ENCODE data around the gene TRIP4. TPM values are rescaled to one million over a fixed set of nuclear protein-coding genes. Genes with fewer than 3 reads are reported as not detected.

TRIP4 gene
- total and polyA plus RNA-seq, 4 donors: 17.0 to 23.6 (median 23.0) TPM

GRCh38 chr15:64502151-64502550 is 114.5 kb downstream of the TRIP4 start:
- Histone ChIP-seq H3K4me3 (no peak overlapping the region), H3K9me3 (ENCODE audit: control insufficient read depth in 4 of 4, insufficient read depth in 3 of 4, low read length in 3 of 4) (no peaks in the 10 kb centered on the region), H3K27ac (ENCODE audit: low read depth in 1 of 2, low read length in 1 of 2) (no peak overlapping the region), H3K4me1 (ENCODE audit: control insufficient read depth in 5 of 5, insufficient read depth in 5 of 5, low read length in 5 of 5) (peaks cover 4 to 22% (median 17%) of the 10 kb centered on the region in 5 donors), H3K9ac (ENCODE audit: insufficient read depth in 1 of 2, low read length in 2 of 2) (no peak overlapping the region), H3K27me3 (ENCODE audit: control insufficient read depth in 3 of 3, insufficient read depth in 3 of 3, low read length in 2 of 3) (no peaks in the 10 kb centered on the region), H3K36me3 (ENCODE audit: control insufficient read depth in 4 of 4, insufficient read depth in 4 of 4, low read length in 4 of 4) (peaks cover 0 to 18% (median 13%) of the 10 kb centered on the region in 4 donors)
- WGBS, 2 donors: 33 to 40% methylated on average over 2 of the region's 2 CpGs
- no peak for TF ChIP-seq CTCF (IDR thresholded peaks at IDR 0.05; ENCODE audit: control extremely low read depth, extremely low read depth)
- DNase-seq: no peak
- no peak for ATAC-seq (ENCODE audit: insufficient read depth, low FRiP score)

GRCh38 chr15:64502551-64502950 is 114.9 kb downstream of the TRIP4 start:
- H3K27me3 ChIP-seq (ENCODE audit: control insufficient read depth in 3 of 3, insufficient read depth in 3 of 3, low read length in 2 of 3): no peaks in the 10 kb centered on the region
- H3K4me3 ChIP-seq: no peak overlapping the region
- 58 to 70% methylated on average over 3 of the region's 3 CpGs for WGBS, 2 donors
- TF ChIP-seq CTCF (IDR thresholded peaks at IDR 0.05; ENCODE audit: control extremely low read depth, extremely low read depth): no peak
- H3K9ac ChIP-seq (ENCODE audit: insufficient read depth in 1 of 2, low read length in 2 of 2): no peak overlapping the region
- H3K36me3 ChIP-seq (ENCODE audit: control insufficient read depth in 4 of 4, insufficient read depth in 4 of 4, low read length in 4 of 4): peaks cover 0 to 18% (median 13%) of the 10 kb centered on the region in 4 donors
- ATAC-seq (ENCODE audit: insufficient read depth, low FRiP score) (no peak), DNase-seq (no peak)
- peaks cover 6 to 26% (median 19%) of the 10 kb centered on the region in 5 donors for H3K4me1 ChIP-seq (ENCODE audit: control insufficient read depth in 5 of 5, insufficient read depth in 5 of 5, low read length in 5 of 5)
- H3K9me3 ChIP-seq (ENCODE audit: control insufficient read depth in 4 of 4, insufficient read depth in 3 of 4, low read length in 3 of 4): no peaks in the 10 kb centered on the region
- peak overlapping the region in 1 of 2 donors; percentile 42 for H3K27ac ChIP-seq (ENCODE audit: low read depth in 1 of 2, low read length in 1 of 2)

GRCh38 chr15:64503197-64503596 is 115.6 kb downstream of the TRIP4 start:
- Histone ChIP-seq H3K9me3 (ENCODE audit: control insufficient read depth in 4 of 4, insufficient read depth in 3 of 4, low read length in 3 of 4) (no peaks in the 10 kb centered on the region), H3K4me1 (ENCODE audit: control insufficient read depth in 5 of 5, insufficient read depth in 5 of 5, low read length in 5 of 5) (peaks cover 6 to 31% (median 24%) of the 10 kb centered on the region in 5 donors), H3K4me3 (no peak overlapping the region), H3K27ac (ENCODE audit: low read depth in 1 of 2, low read length in 1 of 2) (peak overlapping the region in 1 of 2 donors; percentile 61), H3K27me3 (ENCODE audit: control insufficient read depth in 3 of 3, insufficient read depth in 3 of 3, low read length in 2 of 3) (no peaks in the 10 kb centered on the region), H3K36me3 (ENCODE audit: control insufficient read depth in 4 of 4, insufficient read depth in 4 of 4, low read length in 4 of 4) (peaks cover 0 to 18% (median 13%) of the 10 kb centered on the region in 4 donors), H3K9ac (ENCODE audit: insufficient read depth in 1 of 2, low read length in 2 of 2) (no peak overlapping the region)
- ATAC-seq (ENCODE audit: insufficient read depth, low FRiP score) (no peak), DNase-seq (peak; percentile 49 to 80 (median 77))
- WGBS, 2 donors: 3 to 13% methylated on average over 4 of the region's 4 CpGs
- TF ChIP-seq CTCF (IDR thresholded peaks at IDR 0.05; ENCODE audit: control extremely low read depth, extremely low read depth): no peak

- ATAC-seq (ENCODE audit: insufficient read depth, low FRiP score) (no peak), DNase-seq (no peak)
- Histone ChIP-seq H3K4me3 (no peak overlapping the region), H3K9me3 (ENCODE audit: control insufficient read depth in 4 of 4, insufficient read depth in 3 of 4, low read length in 3 of 4) (no peaks in the 10 kb centered on the region), H3K27me3 (ENCODE audit: control insufficient read depth in 3 of 3, insufficient read depth in 3 of 3, low read length in 2 of 3) (no peaks in the 10 kb centered on the region), H3K27ac (ENCODE audit: low read depth in 1 of 2, low read length in 1 of 2) (peak overlapping the region in 1 of 2 donors; percentile 61), H3K9ac (ENCODE audit: insufficient read depth in 1 of 2, low read length in 2 of 2) (no peak overlapping the region), H3K4me1 (ENCODE audit: control insufficient read depth in 5 of 5, insufficient read depth in 5 of 5, low read length in 5 of 5) (peaks cover 6 to 31% (median 24%) of the 10 kb centered on the region in 5 donors), H3K36me3 (ENCODE audit: control insufficient read depth in 4 of 4, insufficient read depth in 4 of 4, low read length in 4 of 4) (peaks cover 0 to 18% (median 13%) of the 10 kb centered on the region in 4 donors)
- no peak for TF ChIP-seq CTCF (IDR thresholded peaks at IDR 0.05; ENCODE audit: control extremely low read depth, extremely low read depth)
- 3 to 13% methylated on average over 1 of the region's 1 CpG for WGBS, 2 donors
Observed at GRCh38 chr15:64503640-64504039, 116.0 kb downstream of the TRIP4 start.
